Keratinocyte (primary cell): ENCODE measurements around the gene NDUFA11. TPM values are rescaled to one million over a fixed set of nuclear protein-coding genes. Genes with fewer than 3 reads are reported as not detected.

Experiments
- DNase-seq: peaks from one replicate; pipeline ENCODE4 v3.0.0-alpha.2; 2011; ENCODE audit warnings: low read depth, missing footprints, low spot score
- FAIRE-seq: peaks from 2 replicates; lab custom pipeline; 2011; peaks lifted over from hg19 to GRCh38; lab: Jason Lieb, UNC
- H2AFZ ChIP-seq: 2 replicates; pipeline ENCODE4 v1.6.0; 2012; ENCODE audit warnings: low read length, control low read depth, inconsistent platforms; ENCODE audit not compliant: control insufficient read depth
- H3K27ac ChIP-seq: 2 replicates; pipeline ENCODE4 v1.5.1; 2011; ENCODE audit warnings: low read length; ENCODE audit not compliant: control insufficient read depth, insufficient read depth
- H3K27me3 ChIP-seq: 3 replicates; pipeline ENCODE4 v1.6.0; 2011; ENCODE audit warnings: low read length; ENCODE audit not compliant: control insufficient read depth, insufficient read depth; ENCODE audit errors: extremely low read depth
- H3K36me3 ChIP-seq, 2 experiments: 2 replicates in 1 of 2; 3 replicates in 1 of 2; pipeline ENCODE4 v1.5.1; 2011; ENCODE audit warnings: low read length in 2 of 2, mild to moderate bottlenecking in 1 of 2; ENCODE audit not compliant: control insufficient read depth in 2 of 2, insufficient read depth in 2 of 2; ENCODE audit errors: extremely low read depth in 1 of 2
- H3K4me1 ChIP-seq: 3 replicates; pipeline ENCODE4 v1.5.1; 2011; ENCODE audit warnings: low read length; ENCODE audit not compliant: control insufficient read depth, insufficient read depth; ENCODE audit errors: extremely low read depth
- H3K4me2 ChIP-seq: 3 replicates; pipeline ENCODE4 v1.6.0; 2011; ENCODE audit warnings: low read depth, low read length; ENCODE audit not compliant: control insufficient read depth, insufficient read depth; ENCODE audit errors: extremely low read depth
- H3K4me3 ChIP-seq, 3 experiments: fragments of 200-600 bp in 1 of 3; sonication (generic) in 1 of 3; 2 replicates in 2 of 3; 3 replicates in 1 of 3; pipeline ENCODE4 v1.5.1; 2011 to 2016; ENCODE audit warnings: low read length in 3 of 3, mild to moderate bottlenecking in 3 of 3, control low read depth in 2 of 3, inconsistent platforms in 1 of 3, low read depth in 1 of 3, mixed read lengths in 1 of 3, mixed run types in 1 of 3, moderate library complexity in 1 of 3; ENCODE audit not compliant: control insufficient read depth in 2 of 3, insufficient read depth in 2 of 3; ENCODE audit errors: extremely low read depth in 1 of 3
- H3K79me2 ChIP-seq: 2 replicates; pipeline ENCODE4 v1.6.0; 2012; ENCODE audit warnings: low read length; ENCODE audit not compliant: control insufficient read depth, insufficient read depth
- H3K9ac ChIP-seq: 3 replicates; pipeline ENCODE4 v1.6.0; 2011; ENCODE audit warnings: low read length; ENCODE audit not compliant: control insufficient read depth, insufficient read depth; ENCODE audit errors: extremely low read depth
- H3K9me1 ChIP-seq: 3 replicates; pipeline ENCODE4 v1.6.0; 2011; ENCODE audit warnings: low read length; ENCODE audit not compliant: control insufficient read depth, insufficient read depth; ENCODE audit errors: extremely low read depth
- H3K9me3 ChIP-seq: 2 replicates; pipeline ENCODE4 v1.5.1; 2012; ENCODE audit warnings: low read depth, low read length; ENCODE audit not compliant: control insufficient read depth
- H4K20me1 ChIP-seq: 3 replicates; pipeline ENCODE4 v1.6.0; 2011; ENCODE audit warnings: low read length; ENCODE audit not compliant: control insufficient read depth, insufficient read depth; ENCODE audit errors: extremely low read depth
- CTCF ChIP-seq, 3 experiments: IDR thresholded peaks in 1 of 3; conservative IDR thresholded peaks in 1 of 3; optimal IDR thresholded peaks in 1 of 3; 2 replicates in 2 of 3; 3 replicates in 1 of 3; pipeline versions ENCODE3 to v1.5.1; 2011; ENCODE audit warnings: low read length in 3 of 3, mild to moderate bottlenecking in 3 of 3, moderate library complexity in 2 of 3, control low read depth in 1 of 3, inconsistent platforms in 1 of 3; ENCODE audit not compliant: insufficient read depth in 2 of 3; ENCODE audit errors: extremely low read depth in 1 of 3
- EZH2 ChIP-seq: IDR thresholded peaks from one replicate; pipeline ENCODE4 v1.6.1; 2012; ENCODE audit warnings: inconsistent platforms, mild to moderate bottlenecking, low read length, moderate library complexity
- dilution Hi-C: fragments of 300-500 bp; cut with MboI; formaldehyde crosslinking; loops from one replicate; pipeline ENCODE4 v1.7.0; 2020; ENCODE audit warnings: low sequenced_read_pairs; ENCODE audit not compliant: extremely low pct_ligation_motif_present
- polyA plus RNA-seq, 5 experiments: library from polyadenylated mRNA; depleted of rRNA in 3 of 5; stranded (reverse) in 3 of 5; stranded (forward) in 1 of 5; unstranded in 1 of 5; fragments of >200 nt; gene quantifications; 1 replicate in 1 of 5; 2 replicates in 3 of 5; 3 replicates in 1 of 5; pipeline versions ENCODE4 v1.2.1 to v1.2.3, GENCODE V29; 2011 to 2012; ENCODE audit warnings: missing spikeins in 2 of 5, low read depth in 1 of 5, low replicate concordance in 1 of 5

NDUFA11 gene
- polyA plus RNA-seq, 1 donor (not counting 4 experiments of a cell fraction or from before 2014, with no cell fraction given): 122 TPM

- Histone ChIP-seq H3K9me3 (no peaks in the 10 kb centered on the region), H3K4me3 (no peak overlapping the region), H3K36me3 (peaks cover 6 to 10% of the 10 kb centered on the region in 2 experiments), H3K79me2 (peaks cover 83% of the 10 kb centered on the region), H3K4me1 (peaks cover 3% of the 10 kb centered on the region), H3K4me2 (no peak overlapping the region), H3K9me1 (peaks cover 3% of the 10 kb centered on the region), H3K27me3 (no peaks in the 10 kb centered on the region), H3K27ac (peak overlapping the region; percentile 12), H4K20me1 (peaks cover 20% of the 10 kb centered on the region), H3K9ac (no peak overlapping the region), H2AFZ (no peak overlapping the region)
- no peak for DNase-seq
- TF ChIP-seq CTCF (optimal IDR thresholded peaks at IDR 0.05 in 1 of 3, IDR thresholded peaks at IDR 0.05 in 1 of 3, conservative IDR thresholded peaks at IDR 0.05 in 1 of 3; ENCODE audit: extremely low read depth in 1 of 3, insufficient read depth in 2 of 3, low read length in 3 of 3) (no peak), EZH2 (no peak)
- dilution Hi-C loops: no loop called here
- FAIRE-seq: no peak
Measured at GRCh38 chr19:5952193-5953029, 48.8 kb upstream of the NDUFA11 start.

- DNase-seq (no peak), FAIRE-seq (no peak)
- Histone ChIP-seq H3K27ac (no peak overlapping the region), H3K79me2 (peaks cover 79% of the 10 kb centered on the region), H3K9ac (no peak overlapping the region), H3K4me1 (peaks cover 3% of the 10 kb centered on the region), H3K4me3 (no peak overlapping the region), H4K20me1 (peaks cover 20% of the 10 kb centered on the region), H2AFZ (no peak overlapping the region), H3K4me2 (no peak overlapping the region), H3K9me3 (no peaks in the 10 kb centered on the region), H3K27me3 (no peaks in the 10 kb centered on the region), H3K9me1 (peaks cover 3% of the 10 kb centered on the region), H3K36me3 (peaks cover 6 to 10% of the 10 kb centered on the region in 2 experiments)
- dilution Hi-C loops: no loop called here
- TF ChIP-seq CTCF (optimal IDR thresholded peaks at IDR 0.05 in 1 of 3, IDR thresholded peaks at IDR 0.05 in 1 of 3, conservative IDR thresholded peaks at IDR 0.05 in 1 of 3; ENCODE audit: extremely low read depth in 1 of 3, insufficient read depth in 2 of 3, low read length in 3 of 3): no peak
- TF ChIP-seq EZH2: no peak
Measured at GRCh38 chr19:5951338-5951861, 47.8 kb upstream of the NDUFA11 start.
